ENCODE results near the gene FAT2. TPM values are rescaled to one million over a fixed set of nuclear protein-coding genes. Genes with fewer than 3 reads are reported as not detected.
"Not testable (repeated sequence)": the region's sequence is repeated elsewhere in the genome, so short reads cannot be mapped to it uniquely, and the experiment has no call there.

Gene FAT2
- total RNA-seq, 4 donors from 2014 or later, result 82.9 to 123 (median 106) TPM

- WGBS, 2 donors, result 68 to 70% methylated on average over 14 of the region's 14 CpGs
- TF ChIP-seq POLR2A (IDR thresholded peaks at IDR 0.05) (no peak), CTCF (IDR thresholded peaks at IDR 0.05) (no peak)
- no peak overlapping the region for H3K4me3 ChIP-seq (ENCODE audit: low read depth, poor library complexity, severe bottlenecking)
- intact Hi-C loops (cut with DNase I; ENCODE audit: low total_unique reads), result no loop called here
- no peak for DNase-seq (ENCODE audit: low spot score in 2 of 2)
These were observed 6.8 kb downstream of the FAT2 start for GRCh38 chr5:151584057-151584937.

- no peak for TF ChIP-seq CTCF (IDR thresholded peaks at IDR 0.05)
- no peak for TF ChIP-seq POLR2A (IDR thresholded peaks at IDR 0.05)
- DNase-seq (ENCODE audit: low spot score in 2 of 2), result peak in 1 of 2 donors; percentile 53
- no peak overlapping the region for H3K4me3 ChIP-seq (ENCODE audit: low read depth, poor library complexity, severe bottlenecking)
- WGBS, 2 donors, result 34 to 37% methylated on average over 6 of the region's 6 CpGs
- intact Hi-C loops (cut with DNase I; ENCODE audit: low total_unique reads), result no loop called here
These were observed 9.1 kb downstream of the FAT2 start for GRCh38 chr5:151581812-151582583.

GRCh38 chr5:151581347-151581746 lies 9.8 kb downstream of the FAT2 start:
- 35 to 64% methylated on average over 4 of the region's 4 CpGs for WGBS, 2 donors
- TF ChIP-seq CTCF (IDR thresholded peaks at IDR 0.05) (no peak), POLR2A (IDR thresholded peaks at IDR 0.05) (no peak)
- DNase-seq (ENCODE audit: low spot score in 2 of 2), result no peak
- no peak overlapping the region for H3K4me3 ChIP-seq (ENCODE audit: low read depth, poor library complexity, severe bottlenecking)
- intact Hi-C loops (cut with DNase I; ENCODE audit: low total_unique reads), result no loop called here

- TF ChIP-seq CTCF (IDR thresholded peaks at IDR 0.05) (no peak), POLR2A (IDR thresholded peaks at IDR 0.05) (no peak)
- WGBS, 2 donors, result 49 to 59% methylated on average over 6 of the region's 6 CpGs
- H3K4me3 ChIP-seq (ENCODE audit: low read depth, poor library complexity, severe bottlenecking), result no peak overlapping the region
- DNase-seq (ENCODE audit: low spot score in 2 of 2), result no peak
- intact Hi-C loops (cut with DNase I; ENCODE audit: low total_unique reads), result no loop called here
These were observed 10.3 kb downstream of the FAT2 start for GRCh38 chr5:151580858-151581257.

- intact Hi-C loops (cut with DNase I; ENCODE audit: low total_unique reads), result no loop called here
- TF ChIP-seq CTCF (IDR thresholded peaks at IDR 0.05), result no peak
- TF ChIP-seq POLR2A (IDR thresholded peaks at IDR 0.05), result no peak
- DNase-seq (ENCODE audit: low spot score in 2 of 2), result no peak
- no peak overlapping the region for H3K4me3 ChIP-seq (ENCODE audit: low read depth, poor library complexity, severe bottlenecking)
- 41 to 47% methylated on average over 9 of the region's 9 CpGs for WGBS, 2 donors
These were observed 10.9 kb downstream of the FAT2 start for GRCh38 chr5:151580239-151580638.

- 78 to 81% methylated on average over 1 of the region's 1 CpG for WGBS, 2 donors
- intact Hi-C loops (cut with DNase I; ENCODE audit: low total_unique reads); DNase-seq (ENCODE audit: low spot score in 2 of 2): not testable (repeated sequence)
These were observed 12.0 kb downstream of the FAT2 start for GRCh38 chr5:151579146-151579545.

More at GRCh38 chr5:151579146-151579545, 12.0 kb downstream of the FAT2 start:
- H3K4me3 ChIP-seq (ENCODE audit: low read depth, poor library complexity, severe bottlenecking), result not testable (repeated sequence)
